Raji (cell line): Measurements from ENCODE around the gene DDX23.

Experiments used
- POLR2A ChIP-seq: IDR thresholded peaks from 2 replicates; pipeline ENCODE4 v1.6.1; 2011; ENCODE audit warnings: low read depth, low read length, control low read depth; ENCODE audit not compliant: insufficient read depth

The DDX23 gene

DNA sequence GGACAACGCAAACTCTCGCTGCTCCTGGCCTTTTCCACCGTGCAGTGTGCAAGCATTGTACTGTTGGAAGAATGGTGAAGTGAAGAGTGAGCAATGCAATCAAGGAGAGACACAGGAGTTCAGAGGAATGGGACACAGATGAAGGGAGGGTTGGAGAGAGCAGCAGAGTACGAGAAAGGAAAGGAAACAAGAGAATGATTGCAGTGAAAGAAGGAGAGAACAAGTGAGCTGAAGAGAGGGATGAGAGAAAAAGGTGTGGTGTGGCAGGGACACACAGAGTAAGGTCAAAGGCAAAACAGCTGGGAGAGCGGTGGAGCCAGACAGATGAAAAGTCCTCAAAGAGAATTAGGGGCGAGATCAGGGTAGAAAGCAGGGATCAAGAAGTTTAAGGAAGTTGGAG, 20.7 kb downstream of the DDX23 start:
- no peak for TF ChIP-seq POLR2A

- no peak for TF ChIP-seq POLR2A
Measured at GRCh38 chr12:48828841-48829575, 23.0 kb downstream of the DDX23 start.

DNA sequence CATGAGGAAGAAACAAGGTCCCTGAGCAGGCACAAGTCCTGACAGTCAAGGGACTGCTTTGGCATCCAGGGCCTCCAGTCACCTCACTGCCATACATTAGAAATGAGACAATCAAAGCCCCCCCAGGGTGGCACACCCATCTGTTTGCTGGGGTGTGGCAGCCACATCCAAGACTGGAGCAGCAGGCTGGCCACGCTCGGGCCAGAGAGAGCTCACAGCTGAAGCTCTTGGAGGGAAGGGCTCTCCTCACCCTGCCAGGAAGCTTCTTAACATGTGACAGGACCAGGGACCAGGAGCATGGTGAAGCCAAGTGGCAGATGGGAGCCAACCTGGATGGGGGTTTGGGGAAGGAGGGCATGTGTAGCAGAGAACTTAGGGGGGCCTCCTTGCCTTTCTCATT, 23.7 kb downstream of the DDX23 start:
- no peak for TF ChIP-seq POLR2A

DNA sequence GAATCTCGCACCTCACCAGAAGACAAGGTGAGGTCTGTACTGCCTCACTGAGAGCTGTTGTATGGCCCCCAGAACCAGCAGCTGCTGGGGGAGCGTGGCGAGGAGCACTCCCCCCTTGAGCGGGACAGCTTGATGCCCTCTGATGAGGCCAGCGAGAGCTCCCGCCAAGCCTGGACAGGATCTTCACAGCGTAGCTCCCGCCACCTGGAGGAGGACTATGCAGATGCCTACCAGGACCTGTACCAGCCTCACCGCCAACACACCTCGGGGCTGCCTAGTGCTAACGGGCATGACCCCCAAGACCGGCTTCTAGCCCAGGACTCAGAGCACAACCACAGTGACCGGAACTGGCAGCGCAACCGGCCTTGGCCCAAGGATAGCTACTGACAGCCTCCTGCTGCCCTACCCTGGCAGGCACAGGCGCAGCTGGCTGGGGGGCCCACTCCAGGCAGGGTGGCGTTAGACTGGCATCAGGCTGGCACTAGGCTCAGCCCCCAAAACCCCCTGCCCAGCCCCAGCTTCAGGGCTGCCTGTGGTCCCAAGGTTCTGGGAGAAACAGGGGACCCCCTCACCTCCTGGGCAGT, 24.4 kb downstream of the DDX23 start:
- no peak for TF ChIP-seq POLR2A

GRCh38 chr12:48827026-48827425, 24.9 kb downstream of the DDX23 start:
- no peak for TF ChIP-seq POLR2A

- TF ChIP-seq POLR2A = no peak
Measured at GRCh38 chr12:48826209-48826855, 25.6 kb downstream of the DDX23 start.

GRCh38 chr12:48824905-48825304, 27.1 kb downstream of the DDX23 start:
- no peak for TF ChIP-seq POLR2A

- no peak for TF ChIP-seq POLR2A
Measured at GRCh38 chr12:48824112-48824511, 27.9 kb downstream of the DDX23 start.

GRCh38 chr12:48823281-48823680, 28.7 kb downstream of the DDX23 start:
- no peak for TF ChIP-seq POLR2A

DNA sequence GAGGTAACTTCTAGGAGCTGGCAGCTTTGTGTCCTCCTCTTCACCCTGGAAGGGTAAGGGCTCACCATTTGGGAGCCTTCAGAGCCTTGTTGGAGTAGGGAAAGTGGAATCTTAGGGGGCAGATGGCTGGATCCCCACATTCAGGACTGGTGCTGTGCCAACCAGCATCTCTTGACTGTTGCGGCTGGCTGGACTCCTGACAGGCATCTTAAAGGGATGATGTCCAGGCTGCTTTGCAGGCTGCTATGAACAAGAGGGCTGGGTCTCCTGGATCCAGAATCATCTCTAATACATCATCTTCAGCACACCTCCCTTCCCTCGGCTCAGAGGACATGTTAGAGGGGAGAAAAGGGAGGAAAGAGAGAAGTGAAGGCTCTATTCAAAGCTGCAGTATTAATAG, 29.3 kb downstream of the DDX23 start:
- no peak for TF ChIP-seq POLR2A

GRCh38 chr12:48822139-48822538, 29.8 kb downstream of the DDX23 start:
- no peak for TF ChIP-seq POLR2A

DNA sequence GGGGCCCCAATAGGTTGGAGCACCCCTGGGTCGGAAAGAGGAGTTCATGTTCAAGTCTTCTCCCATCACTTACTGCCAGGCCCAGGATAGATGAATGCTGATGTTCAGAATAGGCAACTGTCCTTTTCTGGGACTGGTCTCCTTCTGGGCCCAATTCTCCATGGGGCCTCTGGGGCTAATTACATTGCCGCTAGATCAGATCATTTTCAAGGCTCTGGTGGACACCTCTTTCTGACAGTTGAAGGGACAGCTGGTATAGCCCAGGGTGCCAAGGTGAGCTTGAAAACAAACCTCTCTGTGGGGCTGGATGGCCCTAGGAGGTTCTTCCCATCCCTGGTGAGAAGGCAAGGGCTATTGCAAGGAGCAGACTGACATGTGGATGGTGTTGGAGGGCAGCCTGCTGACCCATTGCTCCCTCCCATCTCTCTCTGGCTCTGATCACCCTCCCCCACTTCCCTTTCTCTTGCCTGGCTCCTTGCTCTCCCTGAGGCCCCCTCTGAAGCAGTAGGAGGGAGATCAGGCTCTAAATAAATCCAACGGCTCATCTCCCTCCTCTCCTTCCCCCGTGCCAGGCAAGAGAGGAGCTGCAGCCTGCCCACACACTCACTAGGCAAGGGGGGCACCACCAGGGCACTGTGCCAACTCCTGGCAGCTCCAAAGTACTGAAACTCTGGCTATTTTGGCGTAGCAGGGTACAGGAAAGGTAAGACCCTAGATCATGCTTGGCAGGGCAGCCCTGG, 31.8 kb downstream of the DDX23 start:
- no peak for TF ChIP-seq POLR2A

GRCh38 chr12:48818831-48819590, 33.0 kb downstream of the DDX23 start:
- TF ChIP-seq POLR2A = no peak

DNA sequence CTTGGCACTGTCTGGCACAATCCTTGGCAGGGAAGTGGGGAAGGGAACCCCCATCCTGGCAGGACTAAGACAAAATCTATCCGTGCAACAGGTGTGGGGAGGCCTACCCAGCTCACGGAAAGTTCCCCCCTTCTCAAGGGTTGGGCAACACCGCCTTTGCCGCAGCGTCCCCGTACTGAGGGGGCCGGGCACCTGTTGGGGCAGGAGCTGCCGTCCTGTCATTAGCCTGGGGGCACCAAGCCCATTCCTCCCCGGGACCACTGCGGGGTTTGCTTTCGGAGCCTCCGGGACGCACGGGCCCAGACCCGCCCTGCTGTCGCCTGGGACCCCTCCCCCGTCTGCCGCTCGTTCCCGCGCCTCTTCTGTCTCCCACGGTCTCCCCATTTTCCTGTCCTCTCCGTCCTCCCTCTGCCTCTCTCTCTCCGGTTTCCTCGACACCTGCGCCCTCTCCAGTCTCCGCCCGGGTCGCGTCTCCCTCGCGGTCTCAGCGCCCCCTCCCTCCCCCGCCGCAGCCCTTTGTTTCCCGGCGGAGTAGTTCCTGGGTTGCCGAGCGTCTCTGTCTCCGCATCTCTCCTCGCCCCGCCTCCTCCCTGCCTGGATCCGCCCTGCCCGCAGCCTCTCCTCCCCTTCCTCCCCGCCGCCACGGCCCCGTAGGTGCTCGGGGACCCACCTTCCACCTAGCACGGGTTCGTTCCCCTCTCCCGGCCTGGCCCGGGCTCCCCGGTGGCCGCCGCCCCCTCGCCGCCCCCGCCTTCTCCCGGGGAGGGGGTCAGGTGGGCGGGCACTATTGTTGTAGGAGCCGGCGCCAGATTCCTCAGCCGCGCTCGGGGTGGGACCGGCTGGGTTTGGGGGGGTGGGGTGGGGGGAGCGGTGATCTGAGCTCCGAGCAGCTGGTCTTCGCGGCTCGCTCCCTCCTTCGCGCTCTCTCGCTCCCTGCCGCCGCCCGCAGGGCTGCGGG, 33.8 kb downstream of the DDX23 start, which contains the start of gene CACNB3:
Gene CACNB3 (plus strand): TSS at position 624 of the 958 bp plus-strand sequence. CDS start 434 bp downstream, outside the sequence.
- no peak for TF ChIP-seq POLR2A
